ENCODE results near the gene RAI14.

RAI14 gene

GRCh38 chr5:34831303-34831702 is 175.2 kb downstream of the RAI14 start:
- DNase-seq, result no peak

- DNase-seq, result no peak
Observed at GRCh38 chr5:34832568-34832967, 176.4 kb downstream of the RAI14 start.

- DNase-seq, result no peak
Observed at GRCh38 chr5:34833090-34833489, 177.0 kb downstream of the RAI14 start.

GRCh38 chr5:34833976-34834793 is 178.1 kb downstream of the RAI14 start:
- DNase-seq, result no peak

GRCh38 chr5:34834794-34835089 is 178.6 kb downstream of the RAI14 start:
- DNase-seq, result no peak

GRCh38 chr5:34835664-34836063 is 179.5 kb downstream of the RAI14 start:
- DNase-seq, result no peak

GRCh38 chr5:34838785-34839714 is 182.9 kb downstream of the RAI14 start, which contains the start of gene TTC23L:
TSS of gene TTC23L (plus strand) at chr5:34839164. CDS start at chr5:34840672, 1,508 bp downstream.
- peak; percentile 98 for DNase-seq

- DNase-seq, result no peak
Observed at GRCh38 chr5:34841816-34842215, 185.7 kb downstream of the RAI14 start.

GRCh38 chr5:34842554-34842953 is 186.4 kb downstream of the RAI14 start:
- DNase-seq, result no peak

- DNase-seq, result no peak
Observed at GRCh38 chr5:34843497-34843896, 187.4 kb downstream of the RAI14 start.

- no peak for DNase-seq
Observed at GRCh38 chr5:34844106-34844505, 188.0 kb downstream of the RAI14 start.

GRCh38 chr5:34844999-34845398 is 188.9 kb downstream of the RAI14 start:
- DNase-seq, result peak; percentile 19

GRCh38 chr5:34847056-34847455 is 190.9 kb downstream of the RAI14 start:
- DNase-seq, result peak; percentile 88

GRCh38 chr5:34847552-34847951 is 191.4 kb downstream of the RAI14 start:
- no peak for DNase-seq

- no peak for DNase-seq
Observed at GRCh38 chr5:34848230-34848629, 192.1 kb downstream of the RAI14 start.

GRCh38 chr5:34849253-34849652 is 193.1 kb downstream of the RAI14 start:
- DNase-seq, result no peak

GRCh38 chr5:34854459-34855174 is 198.5 kb downstream of the RAI14 start:
- DNase-seq, result no peak

- no peak for DNase-seq
Observed at GRCh38 chr5:34857161-34857560, 201.0 kb downstream of the RAI14 start.

- DNase-seq, result no peak
Observed at GRCh38 chr5:34857894-34858293, 201.8 kb downstream of the RAI14 start.

GRCh38 chr5:34858790-34859189 is 202.7 kb downstream of the RAI14 start:
- no peak for DNase-seq

- no peak for DNase-seq
Observed at GRCh38 chr5:34859253-34859652, 203.1 kb downstream of the RAI14 start.

GRCh38 chr5:34863946-34864345 is 207.8 kb downstream of the RAI14 start:
- DNase-seq, result no peak

GRCh38 chr5:34865091-34865490 is 209.0 kb downstream of the RAI14 start:
- no peak for DNase-seq
